HG03432 (cell line): ENCODE measurements around the gene PGAM5.
A peak's percentile ranks its signal among the peaks of the same experiment; 100 is the strongest.
"Not testable (repeated sequence)": the region's sequence is repeated elsewhere in the genome, so short reads cannot be mapped to it uniquely, and the experiment has no call there.

Source experiments
- ATAC-seq: cut with Tn5 transposase; IDR thresholded peaks from one replicate; pipeline ENCODE4 v1.9.1; 2021; ENCODE audit warnings: mild to moderate bottlenecking, moderate library complexity; ENCODE audit not compliant: unreplicated experiment

Gene PGAM5

DNA sequence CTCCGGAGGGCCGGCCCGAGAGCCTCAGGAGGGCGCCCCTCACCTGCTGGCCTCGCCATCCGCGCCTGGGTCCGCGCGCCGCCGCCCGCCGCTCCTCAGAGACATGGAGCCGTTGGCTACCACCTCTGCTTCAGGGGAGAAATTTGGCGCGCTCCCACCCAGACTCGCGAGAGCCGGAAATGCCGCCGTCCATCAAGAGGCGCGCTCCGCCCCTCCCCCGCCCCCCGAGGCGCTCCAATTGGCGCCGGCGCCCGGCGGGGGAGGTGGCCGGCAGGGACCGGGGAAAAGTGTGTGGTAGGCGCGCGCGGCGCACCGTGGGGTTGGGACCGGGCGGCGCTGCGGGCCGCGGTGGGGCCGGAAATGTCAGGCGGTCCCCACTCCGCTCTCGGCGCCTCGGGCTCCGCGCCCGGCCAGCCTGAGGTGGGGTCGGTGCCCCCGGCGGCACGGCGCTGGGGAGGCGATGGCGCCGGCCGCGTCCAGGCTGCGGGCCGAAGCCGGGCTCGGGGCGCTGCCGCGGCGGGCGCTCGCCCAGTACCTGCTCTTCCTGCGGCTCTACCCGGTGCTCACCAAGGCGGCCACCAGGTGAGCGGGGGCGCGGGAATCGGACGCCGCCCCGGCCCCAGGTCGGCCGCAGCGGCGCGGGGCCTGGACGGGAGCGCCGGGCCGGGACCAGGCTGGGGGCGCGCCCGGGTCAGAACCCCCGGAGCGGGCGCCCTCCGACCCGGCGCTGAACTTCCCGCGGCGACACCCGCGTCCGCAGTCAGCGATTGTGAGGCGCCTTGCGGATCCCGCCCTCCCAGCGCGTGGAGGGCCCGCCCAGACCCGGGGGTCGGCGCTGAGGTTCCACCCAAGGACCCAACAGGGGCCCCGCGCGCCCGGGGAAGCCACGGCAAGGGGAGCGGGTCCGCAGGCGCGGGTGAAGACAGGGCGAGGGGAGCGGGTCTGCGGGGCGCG is 23.2 kb upstream of the PGAM5 start, which contains the start of the genes POLE and PXMP2:
Gene POLE (minus strand): TSS at position 132 of the 954 bp plus-strand sequence. CDS start 27 bp downstream, at position 105.
Gene PXMP2 (plus strand): TSS at position 377 of the 954 bp plus-strand sequence. CDS start 84 bp downstream, at position 461.
- peak; percentile 93 for ATAC-seq

DNA sequence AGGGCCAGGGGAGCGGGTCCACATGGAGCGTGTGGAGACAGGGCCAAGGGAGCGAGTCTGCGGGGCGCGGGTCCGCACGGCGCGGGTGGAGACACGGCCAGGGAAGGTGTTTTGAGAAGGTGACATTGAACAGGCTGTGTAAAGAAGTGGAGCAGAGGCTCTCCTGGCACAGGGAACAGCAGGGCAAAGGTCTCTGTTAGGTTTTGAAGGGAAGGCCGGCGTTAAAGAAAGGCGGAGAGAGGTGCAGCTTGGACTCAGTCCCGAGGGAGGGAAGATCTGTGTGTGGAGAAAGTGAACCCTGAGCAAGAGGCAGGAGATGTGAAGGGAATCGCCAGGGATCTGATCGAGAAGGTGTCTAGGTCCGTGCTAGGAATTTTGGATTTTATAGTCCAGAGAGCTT is 21.4 kb upstream of the PGAM5 start:
- ATAC-seq: no peak

DNA sequence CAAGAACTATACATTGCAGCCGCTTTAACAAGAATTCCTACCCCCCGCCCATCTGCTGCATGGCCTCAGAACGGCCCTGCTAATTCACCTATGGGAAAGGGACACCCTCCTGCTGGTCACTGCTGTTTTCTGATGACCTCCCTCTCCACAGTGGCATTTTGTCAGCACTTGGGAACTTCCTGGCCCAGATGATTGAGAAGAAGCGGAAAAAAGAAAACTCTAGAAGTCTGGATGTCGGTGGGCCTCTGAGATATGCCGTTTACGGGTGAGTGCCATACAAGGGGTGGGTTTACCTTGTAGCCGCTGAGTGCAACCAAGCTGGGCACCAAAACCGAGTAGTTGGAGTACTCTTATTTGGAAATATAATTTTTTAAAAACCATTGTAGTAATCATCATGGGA is 20.5 kb upstream of the PGAM5 start:
- no peak for ATAC-seq

- ATAC-seq: not testable (repeated sequence)
Observed at GRCh38 chr12:132692030-132692429, 18.6 kb upstream of the PGAM5 start.

DNA sequence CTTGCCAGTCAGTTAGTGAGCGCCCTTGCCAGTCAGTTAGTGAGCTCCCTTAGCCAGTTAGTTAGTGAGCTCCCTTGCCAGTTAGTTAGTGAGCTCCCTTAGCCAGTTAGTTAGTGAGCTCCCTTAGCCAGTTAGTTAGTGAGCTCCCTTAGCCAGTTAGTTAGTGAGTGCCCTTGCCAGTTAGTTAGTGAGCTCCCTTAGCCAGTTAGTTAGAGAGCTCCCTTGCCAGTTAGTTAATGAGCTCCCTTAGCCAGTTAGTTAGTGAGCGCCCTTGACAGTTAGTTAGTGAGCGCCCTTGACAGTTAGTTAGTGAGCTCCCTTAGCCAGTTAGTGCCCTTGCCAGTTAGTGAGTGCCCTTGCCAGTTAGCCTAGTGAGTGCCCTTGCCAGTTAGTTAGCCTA is 15.8 kb upstream of the PGAM5 start:
- ATAC-seq: not testable (repeated sequence)

DNA sequence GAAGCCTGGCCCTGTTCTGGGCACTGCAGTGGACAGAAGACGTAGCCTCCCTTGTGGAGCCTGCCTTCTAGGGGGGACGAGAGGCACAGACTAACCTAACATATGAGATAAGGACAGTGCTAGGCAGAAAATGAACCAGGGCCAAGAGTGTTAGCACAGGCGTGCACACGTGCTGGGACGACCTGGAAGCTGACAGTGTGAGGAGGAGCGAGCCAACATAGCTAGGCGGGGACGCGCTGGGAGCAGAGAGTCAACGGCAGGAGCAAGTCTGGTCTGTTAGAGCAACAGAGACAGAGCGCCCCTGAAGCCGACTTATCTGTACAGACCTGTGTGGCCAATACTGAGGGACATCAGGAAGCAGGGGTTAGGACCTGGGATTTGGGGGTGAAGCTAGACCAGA is 15.2 kb upstream of the PGAM5 start:
- ATAC-seq: no peak

GRCh38 chr12:132698341-132698740 is 12.3 kb upstream of the PGAM5 start:
- ATAC-seq: no peak

GRCh38 chr12:132700212-132700822 is 10.3 kb upstream of the PGAM5 start:
- ATAC-seq: peak; percentile 50

DNA sequence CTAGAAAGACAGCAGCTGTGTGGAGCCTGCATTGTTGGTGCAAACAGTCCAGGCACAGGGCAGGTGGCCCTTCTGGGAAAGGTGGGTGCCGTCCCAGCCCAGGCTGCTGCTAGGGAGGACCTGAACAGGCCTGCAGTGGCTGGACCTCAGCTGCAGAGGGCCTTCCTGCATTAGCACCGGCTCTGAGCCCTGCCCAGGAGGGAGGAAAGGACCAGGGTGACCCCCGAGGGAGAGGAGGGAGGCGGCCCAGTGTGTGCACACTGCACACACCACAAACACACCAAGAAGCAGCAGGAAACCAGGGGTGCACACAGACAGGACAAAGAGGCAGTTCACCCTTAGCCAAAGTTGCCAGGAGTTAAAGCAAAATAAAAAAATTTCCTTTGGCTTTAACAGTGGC is 8.0 kb upstream of the PGAM5 start:
- no peak for ATAC-seq

- ATAC-seq: no peak
Observed at GRCh38 chr12:132703641-132704040, 7.0 kb upstream of the PGAM5 start.

DNA sequence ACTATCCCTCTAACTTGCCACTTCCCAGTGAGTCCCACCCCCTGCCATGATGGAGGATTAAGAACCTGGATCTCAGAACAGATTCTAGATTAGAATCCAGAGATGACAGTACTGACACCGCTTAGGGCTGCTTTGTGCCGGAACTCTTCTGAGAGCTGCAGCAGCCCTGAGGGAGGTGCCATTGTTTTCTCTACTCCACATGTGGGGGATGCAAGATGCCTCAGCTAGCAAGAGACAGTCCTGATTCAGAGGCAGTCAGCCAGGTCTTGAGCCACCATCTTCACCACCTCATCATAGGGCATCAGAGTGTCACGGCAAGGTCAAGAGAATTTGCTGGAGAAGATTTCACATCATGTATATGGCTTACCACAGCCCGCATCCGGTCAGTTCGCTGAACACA is 3.4 kb upstream of the PGAM5 start:
- no peak for ATAC-seq

GRCh38 chr12:132708150-132708549 is 2.5 kb upstream of the PGAM5 start:
- no peak for ATAC-seq

- peak; percentile 31 for ATAC-seq
Observed at GRCh38 chr12:132710043-132710404, 618 bp upstream of the PGAM5 start.

- peak; percentile 20 for ATAC-seq
Observed at GRCh38 chr12:132711080-132711843, 620 bp downstream of the PGAM5 start.

GRCh38 chr12:132713123-132713522 is 2.5 kb downstream of the PGAM5 start:
- ATAC-seq: no peak

- ATAC-seq: no peak
Observed at GRCh38 chr12:132715874-132716273, 5.2 kb downstream of the PGAM5 start.

DNA sequence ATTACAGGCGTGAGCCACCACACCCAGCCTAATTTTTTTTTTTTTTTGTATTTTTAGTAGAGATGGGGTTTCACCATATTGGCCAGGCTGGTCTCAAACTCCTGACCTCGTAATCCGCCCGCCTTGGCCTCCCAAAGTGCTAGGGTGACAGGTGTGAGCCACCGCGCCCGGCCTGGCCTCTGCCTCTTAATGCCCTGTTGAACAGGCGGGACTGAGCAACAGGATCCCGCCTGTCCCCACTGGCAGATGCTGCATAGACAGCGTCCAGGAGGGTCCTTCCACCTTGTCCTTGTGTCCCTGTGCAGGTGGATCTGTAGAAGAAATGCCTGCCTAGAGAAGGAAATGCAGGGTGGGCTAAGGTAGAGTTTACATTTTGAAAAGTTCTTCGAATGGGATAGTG is 5.7 kb downstream of the PGAM5 start:
- no peak for ATAC-seq

GRCh38 chr12:132717011-132717410 is 6.4 kb downstream of the PGAM5 start:
- ATAC-seq: no peak

- no peak for ATAC-seq
Observed at GRCh38 chr12:132717531-132718387, 7.1 kb downstream of the PGAM5 start.

GRCh38 chr12:132718644-132719043 is 8.0 kb downstream of the PGAM5 start:
- ATAC-seq: no peak
